Embryonic facial prominence (tissue), 1 donor: ENCODE results near the gene EFHC1.

Source experiments
- DNase-seq: peaks from one replicate; pipeline ENCODE4 v3.0.0-alpha.2; 2016; ENCODE audit errors: extremely low spot score

The EFHC1 gene

GRCh38 chr6:52555518-52556233, 135.5 kb downstream of the EFHC1 start:
- DNase-seq, result no peak

- DNase-seq, result no peak
Measured at GRCh38 chr6:52557389-52558265, 137.5 kb downstream of the EFHC1 start.

GRCh38 chr6:52558266-52559000, 138.3 kb downstream of the EFHC1 start:
- no peak for DNase-seq

- DNase-seq, result no peak
Measured at GRCh38 chr6:52560462-52560861, 140.3 kb downstream of the EFHC1 start.

- DNase-seq, result no peak
Measured at GRCh38 chr6:52562911-52563310, 142.8 kb downstream of the EFHC1 start.

GRCh38 chr6:52564856-52565255, 144.7 kb downstream of the EFHC1 start:
- no peak for DNase-seq

- DNase-seq, result no peak
Measured at GRCh38 chr6:52566201-52566600, 146.1 kb downstream of the EFHC1 start.

GRCh38 chr6:52566853-52567279, 146.7 kb downstream of the EFHC1 start:
- DNase-seq, result no peak

- DNase-seq, result no peak
Measured at GRCh38 chr6:52568320-52568719, 148.2 kb downstream of the EFHC1 start.

- DNase-seq, result no peak
Measured at GRCh38 chr6:52570291-52570700, 150.2 kb downstream of the EFHC1 start.

- no peak for DNase-seq
Measured at GRCh38 chr6:52571099-52571755, 151.1 kb downstream of the EFHC1 start.

GRCh38 chr6:52572536-52572935, 152.4 kb downstream of the EFHC1 start:
- no peak for DNase-seq

GRCh38 chr6:52573295-52573694, 153.2 kb downstream of the EFHC1 start:
- no peak for DNase-seq
